AG09309 (cell line): ENCODE data around the gene TSSC4.

ENCODE experiments used
- DNase-seq: peaks from one replicate; pipeline ENCODE4 v3.0.0-alpha.2; 2010; ENCODE audit warnings: low read depth
- H3K4me3 ChIP-seq: 2 replicates; pipeline ENCODE4 v1.5.1; 2011; ENCODE audit warnings: mild to moderate bottlenecking, low read depth, low read length, moderate library complexity; ENCODE audit not compliant: control insufficient read depth
- TF ChIP-seq, protein P1 (sequence below): IDR thresholded peaks from 2 replicates; pipeline ENCODE4 v1.5.1; 2011; ENCODE audit warnings: mild to moderate bottlenecking, low read depth, low read length, inconsistent platforms; ENCODE audit not compliant: insufficient read depth, control insufficient read depth; ENCODE audit errors: missing control alignments

The TSSC4 gene

DNA sequence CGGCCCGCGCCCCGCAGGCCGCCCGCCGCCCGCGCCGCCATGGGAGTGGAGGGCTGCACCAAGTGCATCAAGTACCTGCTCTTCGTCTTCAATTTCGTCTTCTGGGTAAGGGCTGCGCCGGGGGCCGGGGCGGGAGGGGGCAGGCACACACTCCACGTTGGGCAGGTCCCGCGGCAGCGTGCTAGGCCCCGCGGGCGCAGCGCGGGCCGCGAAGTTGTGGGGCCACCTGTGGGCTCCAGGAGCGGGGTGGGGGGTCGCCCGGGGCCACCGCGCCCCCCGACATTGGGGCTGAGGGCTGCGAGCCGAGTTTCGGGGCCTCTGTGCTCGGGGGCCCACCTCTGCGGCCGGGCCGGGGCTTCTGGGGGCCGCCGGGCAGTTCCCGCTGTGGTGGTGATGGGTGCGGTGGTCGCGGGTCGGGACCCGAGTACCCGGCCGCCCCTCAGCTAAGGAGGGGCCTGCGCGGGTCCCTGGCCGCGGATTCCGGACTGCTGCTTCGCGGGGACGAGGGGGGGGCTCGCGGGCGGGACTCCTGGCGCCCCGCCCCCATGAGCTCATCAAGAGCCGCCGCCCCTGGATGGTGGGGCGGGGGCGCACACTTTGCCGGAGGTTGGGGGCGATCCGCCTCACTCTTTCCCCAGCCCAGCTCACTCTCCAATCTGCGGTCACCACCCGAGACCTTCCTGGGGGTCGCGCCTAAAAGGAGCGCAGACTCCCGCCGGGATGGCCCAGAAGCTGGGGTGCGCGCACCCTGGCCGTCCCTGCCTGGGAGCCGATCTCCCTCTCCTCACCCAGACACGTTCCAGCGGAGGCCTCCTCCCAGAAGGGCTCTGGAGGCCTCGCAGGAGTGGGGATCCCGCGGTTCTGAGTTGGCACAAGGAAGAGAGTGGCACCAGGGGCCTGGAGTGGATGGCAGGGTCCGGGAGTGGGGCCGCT, 22.8 kb upstream of the TSSC4 start:
- H3K4me3 ChIP-seq = peak overlapping the region; percentile 94
- no peak for DNase-seq
- TF ChIP-seq, protein P1, sequence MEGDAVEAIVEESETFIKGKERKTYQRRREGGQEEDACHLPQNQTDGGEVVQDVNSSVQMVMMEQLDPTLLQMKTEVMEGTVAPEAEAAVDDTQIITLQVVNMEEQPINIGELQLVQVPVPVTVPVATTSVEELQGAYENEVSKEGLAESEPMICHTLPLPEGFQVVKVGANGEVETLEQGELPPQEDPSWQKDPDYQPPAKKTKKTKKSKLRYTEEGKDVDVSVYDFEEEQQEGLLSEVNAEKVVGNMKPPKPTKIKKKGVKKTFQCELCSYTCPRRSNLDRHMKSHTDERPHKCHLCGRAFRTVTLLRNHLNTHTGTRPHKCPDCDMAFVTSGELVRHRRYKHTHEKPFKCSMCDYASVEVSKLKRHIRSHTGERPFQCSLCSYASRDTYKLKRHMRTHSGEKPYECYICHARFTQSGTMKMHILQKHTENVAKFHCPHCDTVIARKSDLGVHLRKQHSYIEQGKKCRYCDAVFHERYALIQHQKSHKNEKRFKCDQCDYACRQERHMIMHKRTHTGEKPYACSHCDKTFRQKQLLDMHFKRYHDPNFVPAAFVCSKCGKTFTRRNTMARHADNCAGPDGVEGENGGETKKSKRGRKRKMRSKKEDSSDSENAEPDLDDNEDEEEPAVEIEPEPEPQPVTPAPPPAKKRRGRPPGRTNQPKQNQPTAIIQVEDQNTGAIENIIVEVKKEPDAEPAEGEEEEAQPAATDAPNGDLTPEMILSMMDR = no peak

DNA sequence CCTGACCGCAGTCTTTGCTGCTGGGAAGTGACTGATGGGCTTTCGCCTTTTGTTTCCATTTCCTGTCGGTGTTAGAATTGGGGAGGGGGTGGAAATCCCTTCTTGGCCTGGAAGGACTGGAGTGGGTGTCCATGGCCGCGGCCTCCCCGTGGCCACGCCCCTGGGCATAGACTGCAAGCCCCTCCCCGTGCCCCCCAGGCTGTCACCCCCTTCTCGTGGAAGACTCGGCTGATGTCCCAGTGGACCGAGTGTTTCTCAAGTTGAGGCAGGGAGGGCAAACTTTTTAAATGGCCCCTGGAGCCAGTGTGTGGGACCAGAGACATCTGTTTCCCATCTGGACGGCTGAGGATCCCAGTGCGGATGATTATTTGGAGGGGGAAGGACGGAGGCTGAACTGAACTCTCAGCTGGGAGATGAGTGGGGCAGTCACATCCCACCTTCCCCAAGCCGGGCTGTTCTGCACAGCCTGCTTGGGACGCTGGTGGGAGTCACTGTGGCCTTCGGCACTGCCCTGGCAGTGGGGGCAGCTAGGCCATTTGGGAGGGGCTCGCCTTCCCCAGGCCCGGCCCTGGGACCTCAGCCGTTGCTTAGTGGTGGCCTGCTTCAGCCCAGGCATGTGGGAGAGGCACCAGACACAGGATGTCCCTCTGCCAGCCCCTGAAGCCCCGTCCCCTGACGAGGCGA, 21.9 kb upstream of the TSSC4 start:
- TF ChIP-seq, protein P1 = no peak
- DNase-seq = no peak
- peak overlapping the region; percentile 94 for H3K4me3 ChIP-seq

DNA sequence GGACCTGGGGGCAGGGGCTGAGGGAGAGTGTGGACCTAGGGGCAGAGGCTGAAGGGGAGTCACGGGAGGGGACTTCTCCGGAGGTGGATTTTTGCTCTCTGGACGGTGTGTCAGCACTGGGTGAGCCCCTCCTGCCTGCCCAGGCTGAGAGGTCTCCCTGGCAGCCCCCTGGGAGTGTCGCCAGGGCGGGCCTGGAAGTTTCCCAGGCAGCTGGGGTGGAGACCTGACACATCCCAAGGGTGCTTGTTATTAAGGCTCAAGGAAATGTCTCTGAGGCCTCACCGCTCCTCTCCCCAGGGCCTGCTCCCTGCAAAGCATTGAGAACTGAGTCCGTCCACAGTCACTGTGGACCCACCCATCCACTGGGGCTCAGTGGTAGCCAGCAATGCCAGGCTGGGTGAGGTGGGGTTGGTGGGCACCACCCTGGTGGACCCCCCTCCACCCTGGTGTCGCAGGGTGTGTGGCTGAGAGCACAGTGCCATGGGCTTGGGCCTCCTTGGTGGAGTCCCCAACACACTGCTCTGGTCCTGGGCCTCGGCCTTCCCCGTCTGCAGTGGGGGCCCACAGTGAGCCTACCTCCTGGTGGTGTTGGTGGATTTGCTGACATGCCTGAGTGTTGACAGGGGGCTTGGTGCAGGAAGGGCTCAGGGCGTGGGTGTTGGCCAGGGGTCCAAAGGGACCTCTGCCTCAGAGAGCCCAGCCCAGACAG, 20.9 kb upstream of the TSSC4 start:
- TF ChIP-seq, protein P1 = no peak
- peak overlapping the region; percentile 94 for H3K4me3 ChIP-seq
- DNase-seq = no peak

DNA sequence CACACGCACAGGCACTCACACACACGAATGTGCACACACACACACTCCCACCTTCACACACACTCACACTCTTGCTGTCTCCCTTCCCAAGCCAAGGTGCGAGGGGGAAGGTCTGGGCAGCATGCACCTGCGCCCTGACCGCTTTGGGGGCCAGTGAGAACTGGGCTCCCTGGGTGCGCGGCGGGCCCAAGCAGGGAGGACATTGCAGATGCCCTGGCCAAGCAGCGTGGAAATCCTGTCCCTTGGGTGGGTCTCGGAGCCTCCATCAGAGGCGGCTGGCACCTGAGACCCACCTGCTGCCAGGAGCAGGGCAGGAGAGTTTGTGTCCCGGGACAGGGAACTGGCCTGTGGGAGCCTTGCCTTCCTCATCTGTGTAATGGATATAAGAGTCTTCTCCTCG, 20.2 kb upstream of the TSSC4 start:
- no peak for DNase-seq
- TF ChIP-seq, protein P1 = no peak
- no peak overlapping the region for H3K4me3 ChIP-seq

DNA sequence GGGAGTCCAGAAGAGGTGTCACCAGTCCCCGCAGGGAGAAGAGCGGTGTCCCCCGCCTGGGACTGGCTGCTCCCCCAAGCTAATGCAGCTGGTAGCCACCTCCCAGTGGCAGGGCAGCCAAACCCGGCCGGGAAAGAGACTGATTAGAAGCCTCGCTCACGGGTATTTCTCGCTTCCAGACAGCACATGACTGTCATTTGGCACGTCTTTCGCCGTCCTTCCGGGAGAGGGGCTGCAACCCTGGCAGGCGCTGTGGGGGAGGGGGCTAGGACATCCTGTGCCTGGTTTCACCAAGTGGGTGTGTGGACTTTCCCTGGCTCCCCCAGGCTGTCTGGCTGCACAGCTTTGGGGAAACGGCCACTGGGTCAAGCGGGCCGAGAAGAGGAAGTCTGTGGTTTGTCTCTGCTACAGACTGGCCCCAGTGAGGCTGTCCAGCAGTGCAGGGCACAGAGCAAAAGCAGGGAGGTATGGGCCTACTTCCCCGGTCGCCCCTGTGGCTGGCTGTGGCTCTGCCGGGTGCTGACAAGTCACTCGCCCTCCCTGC, 19.7 kb upstream of the TSSC4 start:
- TF ChIP-seq, protein P1 = no peak
- H3K4me3 ChIP-seq = no peak overlapping the region
- DNase-seq = no peak

DNA sequence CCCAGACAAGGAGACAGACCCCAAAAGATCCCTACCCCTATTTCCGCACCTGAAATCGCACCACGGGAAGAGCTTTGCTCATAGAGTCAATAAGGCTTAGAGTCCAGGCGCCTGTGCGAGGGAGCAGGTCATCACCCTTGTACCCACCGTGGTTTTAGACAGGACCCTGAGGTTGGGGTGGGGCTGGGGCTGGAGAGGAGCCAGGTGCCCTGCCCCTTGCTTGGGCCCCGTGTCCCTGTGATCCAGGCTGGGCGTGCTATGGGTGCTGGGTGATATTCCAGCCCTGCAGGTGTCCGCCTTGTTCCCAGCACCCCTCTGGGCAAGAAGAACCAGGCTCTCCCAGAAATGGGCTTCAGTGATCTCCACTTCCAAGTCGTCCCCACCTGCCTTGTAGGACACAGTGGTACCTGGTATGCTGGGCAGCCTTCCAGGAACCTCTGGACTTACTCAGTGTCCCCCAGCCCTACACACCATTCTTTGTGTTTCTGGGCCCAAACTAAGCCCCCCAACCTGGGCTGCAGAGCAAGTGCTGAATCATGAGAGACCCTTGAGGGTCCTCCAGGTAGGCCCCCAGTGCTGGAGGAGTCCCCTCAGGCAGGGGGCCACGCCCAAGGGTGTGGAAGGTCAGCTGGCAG, 18.9 kb upstream of the TSSC4 start:
- TF ChIP-seq, protein P1 = no peak
- DNase-seq = no peak
- no peak overlapping the region for H3K4me3 ChIP-seq
